IPS-20b (cell line): Measurements from ENCODE around the gene ASTN2.

ENCODE experiments used
- H3K27ac ChIP-seq: one replicate; pipeline ENCODE4 v1.5.1; 2013; ENCODE audit warnings: low read length
- H3K27me3 ChIP-seq: 2 replicates; pipeline ENCODE4 v1.6.1; 2013; ENCODE audit warnings: mild to moderate bottlenecking, low read length, inconsistent platforms; ENCODE audit not compliant: insufficient read depth
- H3K36me3 ChIP-seq: 2 replicates; pipeline ENCODE4 v1.6.1; 2013; ENCODE audit warnings: low read depth, mild to moderate bottlenecking, inconsistent platforms, low read length, moderate library complexity; ENCODE audit not compliant: insufficient read depth
- H3K4me1 ChIP-seq: 2 replicates; pipeline ENCODE4 v1.6.1; 2013; ENCODE audit warnings: mild to moderate bottlenecking, control low read depth, inconsistent platforms, low read length, moderate library complexity; ENCODE audit not compliant: insufficient read depth
- H3K4me3 ChIP-seq: 2 replicates; pipeline ENCODE4 v1.5.1; 2013; ENCODE audit warnings: mild to moderate bottlenecking, low read length, inconsistent platforms
- H3K9ac ChIP-seq: 2 replicates; pipeline ENCODE4 v1.6.1; 2013; ENCODE audit warnings: low read depth, mild to moderate bottlenecking, inconsistent platforms, low read length, moderate library complexity
- H3K9me3 ChIP-seq: 2 replicates; pipeline ENCODE4 v1.6.1; 2013; ENCODE audit warnings: mild to moderate bottlenecking, low read depth, low read length, inconsistent platforms; ENCODE audit not compliant: insufficient read depth

Gene ASTN2

DNA sequence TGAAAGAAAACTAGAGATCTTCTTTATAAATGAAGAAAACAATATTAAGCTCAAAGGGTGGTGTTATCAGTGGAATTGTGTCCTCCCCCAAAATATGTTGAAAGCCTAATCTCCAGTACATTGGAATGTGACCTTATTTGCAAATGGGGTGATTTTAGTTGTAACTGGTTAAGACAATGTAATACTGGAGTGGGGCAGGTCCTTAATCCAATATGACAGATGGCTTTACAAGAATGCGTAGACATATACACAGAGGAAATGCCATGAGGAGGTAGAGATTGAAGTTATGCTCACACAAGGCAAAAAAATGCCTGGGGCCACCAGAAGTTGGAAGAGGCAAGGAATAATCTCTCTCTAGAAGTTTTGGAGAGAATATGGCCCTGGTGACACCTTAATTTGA lies 741.5 kb downstream of the ASTN2 start:
- Histone ChIP-seq H3K9ac (no peak overlapping the region), H3K9me3 (peaks cover 38% of the 10 kb centered on the region), H3K27ac (no peak overlapping the region), H3K36me3 (no peaks in the 10 kb centered on the region), H3K4me3 (no peak overlapping the region), H3K4me1 (no peaks in the 10 kb centered on the region; the same call in 1 of the 2 replicates), H3K27me3 (no peaks in the 10 kb centered on the region)

DNA sequence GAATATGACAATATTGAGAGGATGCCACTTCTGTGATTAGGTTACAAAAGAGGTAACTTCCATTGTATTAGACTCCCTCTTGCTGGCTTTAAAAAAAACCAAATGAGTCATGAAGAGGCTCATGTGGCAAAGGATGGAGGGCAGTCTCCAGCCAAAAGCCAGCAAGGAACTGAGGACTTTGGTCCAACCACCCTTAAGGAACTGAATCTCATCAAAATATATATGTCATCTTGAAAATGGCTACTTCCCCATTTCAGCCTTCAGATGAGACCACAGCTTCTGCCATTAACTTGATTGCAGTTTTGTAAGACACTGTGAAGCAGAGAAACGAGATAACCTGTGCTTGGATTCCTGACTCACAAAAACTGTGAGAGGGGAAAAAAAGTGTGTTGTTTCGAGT lies 743.3 kb downstream of the ASTN2 start:
- no peaks in the 10 kb centered on the region for H3K4me1 ChIP-seq
- H3K27me3 ChIP-seq: no peaks in the 10 kb centered on the region
- H3K36me3 ChIP-seq: no peaks in the 10 kb centered on the region
- peaks cover 38% of the 10 kb centered on the region for H3K9me3 ChIP-seq
- no peak overlapping the region for H3K9ac ChIP-seq
- H3K27ac ChIP-seq: no peak overlapping the region
- H3K4me3 ChIP-seq: no peak overlapping the region

DNA sequence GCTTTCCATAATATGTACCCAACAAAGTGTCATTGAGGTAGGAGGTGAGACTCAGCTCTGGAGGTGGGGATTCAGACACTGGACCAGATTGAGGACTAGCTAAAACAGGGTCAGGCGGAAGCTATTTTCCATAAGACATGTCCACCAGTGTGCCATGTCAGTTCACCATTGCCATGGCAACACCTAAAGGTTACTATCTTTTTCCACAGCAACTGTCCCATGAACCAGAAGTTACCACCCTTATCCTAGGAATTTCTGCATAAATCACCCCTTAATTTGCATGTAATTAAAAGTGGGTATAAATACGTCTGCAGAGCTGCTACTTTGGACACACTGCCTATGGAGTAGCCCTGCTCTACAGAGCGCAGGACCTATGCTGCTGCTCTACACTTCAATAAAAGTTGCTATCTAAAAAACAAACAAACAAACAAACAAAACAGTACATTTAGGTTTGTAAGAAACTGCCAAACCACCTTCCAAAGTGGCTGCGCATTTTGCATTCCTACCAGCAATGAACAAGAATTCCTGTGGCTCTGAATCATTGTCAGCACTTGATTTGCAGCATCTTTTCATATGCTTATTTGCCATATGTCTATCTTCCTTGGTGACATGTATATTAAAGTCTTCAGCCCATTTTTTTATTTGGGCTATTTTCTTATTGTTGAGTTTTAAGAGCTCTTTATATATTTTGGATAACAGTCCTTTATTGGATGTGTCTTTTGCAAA lies 745.7 kb downstream of the ASTN2 start:
- Histone ChIP-seq H3K27me3 (no peaks in the 10 kb centered on the region), H3K4me1 (no peaks in the 10 kb centered on the region), H3K9me3 (peaks cover 28% of the 10 kb centered on the region), H3K9ac (no peak overlapping the region), H3K27ac (no peak overlapping the region), H3K4me3 (no peak overlapping the region), H3K36me3 (no peaks in the 10 kb centered on the region)

DNA sequence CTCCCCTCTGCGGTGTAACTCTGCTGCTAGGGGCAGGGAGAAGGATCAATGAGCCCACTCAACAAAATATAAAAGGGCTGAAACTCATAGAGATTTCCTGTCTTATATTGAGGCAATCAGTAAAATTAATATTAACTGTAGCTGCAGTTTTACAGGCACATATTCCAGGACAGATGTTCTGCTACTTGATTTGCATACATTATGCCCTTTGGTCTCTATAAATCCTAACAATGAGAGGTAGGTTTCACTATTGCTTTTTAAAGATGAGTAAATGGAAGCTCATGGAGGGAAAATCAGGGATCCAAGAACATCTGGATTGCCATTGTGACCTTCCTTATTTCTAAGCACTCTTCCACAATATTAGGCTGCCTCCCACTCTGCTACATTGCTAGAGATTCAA lies 751.3 kb downstream of the ASTN2 start:
- no peak overlapping the region for H3K4me3 ChIP-seq
- no peaks in the 10 kb centered on the region; the same call in 1 of the 2 replicates for H3K4me1 ChIP-seq
- no peaks in the 10 kb centered on the region for H3K9me3 ChIP-seq
- no peaks in the 10 kb centered on the region for H3K27me3 ChIP-seq
- H3K9ac ChIP-seq: no peak overlapping the region
- no peak overlapping the region for H3K27ac ChIP-seq
- no peaks in the 10 kb centered on the region for H3K36me3 ChIP-seq

DNA sequence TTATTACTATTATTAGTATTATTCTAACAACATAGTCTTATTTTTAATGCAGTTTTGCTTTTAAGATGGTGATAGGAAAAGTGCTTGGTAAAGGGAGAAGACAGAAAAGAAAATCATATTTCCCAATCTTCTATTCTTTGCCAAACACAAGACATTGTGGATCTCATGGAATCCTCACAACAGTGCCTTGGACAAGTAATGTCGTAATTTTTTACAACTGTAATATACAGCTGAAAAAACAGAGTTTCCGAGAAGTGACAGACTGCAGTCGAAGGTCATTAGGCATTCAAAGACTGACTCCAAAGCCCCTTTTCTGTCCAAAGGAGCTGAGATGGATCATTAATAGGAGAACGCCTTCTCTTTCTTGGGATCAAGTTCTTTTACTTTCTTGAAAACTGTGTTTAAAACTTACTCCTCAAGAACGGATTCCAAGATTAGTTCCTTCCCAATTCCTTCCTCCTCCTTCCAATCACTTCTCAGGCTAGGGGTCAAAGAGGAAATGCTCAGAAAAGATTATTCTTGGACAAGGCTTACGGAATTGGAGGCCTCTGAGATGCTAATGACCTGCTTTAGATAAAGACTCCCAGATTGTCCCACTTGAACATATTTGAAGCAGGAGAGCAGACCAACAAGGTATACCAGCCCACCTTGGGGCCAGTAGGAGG lies 752.1 kb downstream of the ASTN2 start:
- Histone ChIP-seq H3K9ac (no peak overlapping the region), H3K9me3 (no peaks in the 10 kb centered on the region), H3K36me3 (no peaks in the 10 kb centered on the region), H3K27ac (no peak overlapping the region), H3K4me1 (peaks cover 4% of the 10 kb centered on the region; the same call in 1 of the 2 replicates), H3K27me3 (no peaks in the 10 kb centered on the region), H3K4me3 (no peak overlapping the region)

DNA sequence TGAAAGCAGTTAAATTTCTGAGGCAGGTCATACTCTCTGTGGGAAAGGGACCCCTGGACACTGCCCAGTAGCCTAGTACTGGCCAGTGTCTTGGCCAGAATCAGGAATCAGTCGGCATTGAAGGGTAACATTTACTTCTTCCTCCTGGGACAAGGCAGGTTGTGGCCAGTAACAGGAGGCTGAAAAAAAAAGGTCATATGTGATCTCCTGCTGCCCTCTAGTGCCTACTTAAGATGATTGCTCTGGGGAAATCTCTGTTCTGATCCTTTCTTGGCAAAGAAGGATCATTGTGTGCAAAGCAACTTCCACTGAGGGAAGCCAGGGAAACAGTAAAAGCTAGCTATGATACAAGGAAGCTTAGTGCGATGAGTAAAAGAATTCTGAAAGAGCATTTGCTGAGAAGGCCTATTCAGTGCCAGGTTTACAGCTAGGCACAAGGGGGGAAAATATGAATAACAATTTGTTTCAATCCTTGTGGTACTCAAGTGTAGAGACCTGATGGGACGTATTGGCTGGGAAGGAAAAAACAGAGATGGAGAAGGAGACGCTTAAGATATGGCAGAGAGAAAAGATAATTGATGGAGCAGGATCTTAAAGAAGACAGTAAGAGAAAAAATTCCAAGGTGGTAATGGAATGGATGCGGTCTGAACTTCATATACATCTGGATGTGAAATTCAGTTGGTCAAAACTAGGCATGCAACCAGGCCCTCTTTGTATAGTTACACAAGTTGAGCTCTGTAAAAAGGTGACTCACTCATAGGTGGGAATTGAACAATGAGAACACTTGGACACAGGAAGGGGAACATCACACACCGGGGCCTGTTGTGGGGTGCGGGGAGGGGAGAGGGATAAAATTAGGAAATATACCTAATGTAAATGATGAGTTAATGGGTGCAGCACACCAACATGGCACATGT lies 753.6 kb downstream of the ASTN2 start:
- Histone ChIP-seq H3K27me3 (no peaks in the 10 kb centered on the region), H3K9ac (no peak overlapping the region), H3K27ac (no peak overlapping the region), H3K4me3 (no peak overlapping the region), H3K9me3 (no peaks in the 10 kb centered on the region), H3K4me1 (peaks cover 4% of the 10 kb centered on the region; the same call in 1 of the 2 replicates), H3K36me3 (no peaks in the 10 kb centered on the region)

DNA sequence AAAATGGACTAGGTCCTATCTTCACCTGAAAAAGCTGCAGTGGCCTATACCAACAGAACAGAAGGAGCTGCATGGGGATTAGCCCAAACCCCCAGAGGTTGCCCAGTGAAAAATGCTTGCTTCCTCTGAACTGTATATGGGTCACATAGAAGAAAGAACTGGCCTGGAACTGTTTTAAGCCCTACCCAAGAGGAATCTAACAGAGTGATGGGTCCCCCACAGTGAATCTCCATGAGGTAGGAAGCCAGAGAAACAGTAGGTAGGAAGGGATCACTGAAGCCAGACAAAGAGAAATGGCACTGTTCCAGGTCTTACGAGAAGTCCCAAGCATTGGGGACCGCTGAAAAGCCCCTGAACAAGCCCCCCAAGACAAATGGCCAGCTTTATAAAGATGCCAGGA lies 756.6 kb downstream of the ASTN2 start:
- Histone ChIP-seq H3K4me1 (peaks cover 4% of the 10 kb centered on the region; the same call in 1 of the 2 replicates), H3K9ac (no peak overlapping the region), H3K27me3 (no peaks in the 10 kb centered on the region), H3K27ac (no peak overlapping the region), H3K4me3 (no peak overlapping the region), H3K36me3 (no peaks in the 10 kb centered on the region), H3K9me3 (no peaks in the 10 kb centered on the region)

DNA sequence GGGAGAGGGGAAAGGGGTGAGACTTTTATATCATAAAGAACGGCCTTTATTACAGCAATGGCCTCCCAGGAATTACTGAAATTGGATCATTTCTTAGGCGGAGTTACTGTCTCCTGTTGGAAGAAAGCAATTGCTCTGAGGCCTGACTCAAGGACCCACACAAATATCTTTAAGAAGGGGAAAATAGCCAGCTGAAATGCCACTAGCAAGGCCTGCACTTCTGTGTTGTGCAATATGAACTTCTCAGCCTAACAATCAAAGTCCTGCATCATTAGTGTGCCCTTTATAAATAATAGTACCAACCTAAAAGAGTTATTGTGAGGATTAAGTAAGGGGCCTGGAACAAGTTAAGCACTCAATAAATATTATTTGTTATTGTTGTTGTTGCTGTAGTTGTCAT lies 757.9 kb downstream of the ASTN2 start:
- Histone ChIP-seq H3K4me3 (no peak overlapping the region), H3K27ac (no peak overlapping the region), H3K27me3 (no peaks in the 10 kb centered on the region), H3K36me3 (no peaks in the 10 kb centered on the region), H3K9me3 (no peaks in the 10 kb centered on the region), H3K4me1 (peaks cover 4% of the 10 kb centered on the region; the same call in 1 of the 2 replicates), H3K9ac (no peak overlapping the region)

DNA sequence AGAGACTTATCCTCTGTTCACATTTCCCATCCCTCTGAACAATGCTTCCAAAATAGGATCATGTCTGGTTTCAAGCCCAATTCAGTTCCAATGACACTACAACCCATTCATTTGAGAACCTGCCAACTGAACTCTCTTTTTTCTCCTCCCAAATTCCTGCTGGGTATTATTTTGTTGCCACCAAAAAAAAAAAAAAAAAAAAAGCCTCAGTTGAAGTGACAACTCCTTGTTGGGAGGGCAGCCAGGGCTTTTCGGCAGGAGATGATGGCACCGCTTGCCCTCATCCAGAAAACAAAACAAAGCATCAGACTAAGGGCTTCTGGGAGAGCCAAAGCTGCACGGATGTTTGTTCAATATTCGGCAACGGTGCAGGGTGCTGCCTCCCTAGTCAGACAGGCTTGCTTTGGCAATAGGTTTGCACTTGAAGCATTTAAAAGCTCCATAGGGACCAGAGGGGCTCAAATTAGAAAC lies 758.3 kb downstream of the ASTN2 start:
- H3K9ac ChIP-seq: no peak overlapping the region
- no peaks in the 10 kb centered on the region for H3K27me3 ChIP-seq
- no peak overlapping the region for H3K4me3 ChIP-seq

DNA sequence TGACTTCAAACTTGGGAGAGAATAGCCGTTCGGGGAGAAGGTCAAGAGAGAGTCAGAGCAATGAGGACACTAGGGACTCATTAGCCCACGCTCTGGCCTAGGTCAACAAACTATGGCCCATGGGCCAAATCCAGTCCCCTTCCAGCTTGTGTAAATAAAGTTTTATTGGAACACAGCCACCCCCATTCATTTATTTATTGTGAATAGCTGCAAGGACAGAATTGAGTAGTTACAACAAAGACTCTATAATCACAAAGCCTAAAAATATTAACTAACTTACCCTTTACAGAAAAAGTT lies 760.9 kb downstream of the ASTN2 start:
- H3K36me3 ChIP-seq: no peaks in the 10 kb centered on the region
- no peak overlapping the region for H3K4me3 ChIP-seq
- H3K4me1 ChIP-seq: peaks cover 4% of the 10 kb centered on the region; the same call in 1 of the 2 replicates
- no peaks in the 10 kb centered on the region for H3K9me3 ChIP-seq
- H3K9ac ChIP-seq: no peak overlapping the region
- no peaks in the 10 kb centered on the region for H3K27me3 ChIP-seq
- no peak overlapping the region for H3K27ac ChIP-seq

More for the DNA sequence above, 758.3 kb downstream of the ASTN2 start:
- Histone ChIP-seq H3K9me3 (no peaks in the 10 kb centered on the region), H3K4me1 (peaks cover 4% of the 10 kb centered on the region; the same call in 1 of the 2 replicates), H3K27ac (no peak overlapping the region), H3K36me3 (no peaks in the 10 kb centered on the region)

DNA sequence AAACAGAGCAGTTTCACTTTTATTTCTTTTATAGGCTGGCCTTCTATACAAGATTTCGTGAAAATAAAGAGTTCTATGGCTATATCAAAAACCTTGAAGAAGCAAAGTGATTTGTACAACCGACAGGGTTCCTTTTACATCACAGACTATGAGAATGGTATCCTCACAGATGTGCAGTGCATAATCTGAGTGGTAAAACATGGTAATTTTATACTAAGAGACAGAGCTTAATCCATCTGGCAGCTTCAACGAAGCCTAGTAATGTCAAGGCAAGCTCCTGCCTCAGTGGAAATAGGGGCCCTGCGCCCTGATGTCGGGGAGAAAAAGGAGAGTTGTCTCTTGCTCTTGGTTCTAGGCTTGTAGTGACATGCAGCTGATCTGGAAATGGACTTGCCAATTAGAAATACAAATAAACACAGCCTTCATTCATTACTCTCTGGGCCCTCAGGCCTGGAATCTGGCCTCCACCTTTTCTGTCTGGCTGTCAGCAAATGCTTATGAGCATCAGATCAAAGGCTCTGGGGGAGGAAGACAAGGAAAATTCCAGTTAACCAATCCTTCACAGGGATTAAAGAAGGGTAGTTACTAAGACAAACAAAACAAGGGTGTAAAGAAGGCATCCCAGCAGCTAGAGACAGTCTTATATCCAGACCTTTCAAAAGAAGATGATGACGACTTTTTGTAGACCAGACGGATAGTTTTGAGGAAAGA lies 761.4 kb downstream of the ASTN2 start:
- Histone ChIP-seq H3K9me3 (no peaks in the 10 kb centered on the region), H3K4me3 (no peak overlapping the region), H3K27me3 (no peaks in the 10 kb centered on the region), H3K9ac (no peak overlapping the region), H3K4me1 (peaks cover 3% of the 10 kb centered on the region; the same call in 1 of the 2 replicates), H3K36me3 (no peaks in the 10 kb centered on the region), H3K27ac (no peak overlapping the region)
